KG1 (cell line): ENCODE measurements around the gene ERI3.

ENCODE experiments used
- DNase-seq: peaks from one replicate; lab custom pipeline; 2025; lab: John Stamatoyannopoulos, UW

ERI3 gene

GRCh38 chr1:44262414-44262813 is 92.6 kb downstream of the ERI3 start:
- no peak for DNase-seq

GRCh38 chr1:44261962-44262361 is 93.1 kb downstream of the ERI3 start:
- no peak for DNase-seq

DNA sequence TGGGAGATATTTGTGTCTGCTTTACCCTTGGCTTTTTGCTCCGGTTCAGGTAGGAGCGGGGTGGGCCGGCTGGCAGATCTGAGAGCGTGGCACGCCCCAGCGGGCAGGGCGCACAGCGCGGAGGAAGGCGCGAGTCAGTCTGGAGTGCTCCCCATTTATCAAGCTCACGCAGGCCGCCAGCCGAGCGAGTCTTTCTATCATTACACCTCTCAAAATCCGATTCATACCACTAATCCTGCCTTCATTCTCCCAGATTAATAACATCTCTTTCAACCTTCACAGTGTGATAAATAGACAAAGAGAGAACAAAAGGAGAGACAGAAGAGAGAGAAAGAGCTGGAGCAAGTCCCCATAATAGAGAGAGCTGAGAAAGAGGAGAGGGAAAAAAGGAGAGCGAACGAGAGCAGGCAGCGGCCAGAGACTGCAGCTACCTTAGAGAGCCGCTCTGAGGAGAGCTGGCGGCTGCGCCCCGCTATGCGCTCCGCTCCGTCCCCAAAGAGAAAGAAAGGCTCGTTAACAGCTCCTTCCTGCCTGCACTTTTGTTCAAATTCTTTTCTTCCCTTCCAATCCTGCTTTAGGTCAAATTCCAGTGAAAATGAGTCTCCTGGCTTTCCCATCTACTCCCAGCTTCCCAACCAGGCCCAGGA is 93.8 kb downstream of the ERI3 start:
- no peak for DNase-seq

DNA sequence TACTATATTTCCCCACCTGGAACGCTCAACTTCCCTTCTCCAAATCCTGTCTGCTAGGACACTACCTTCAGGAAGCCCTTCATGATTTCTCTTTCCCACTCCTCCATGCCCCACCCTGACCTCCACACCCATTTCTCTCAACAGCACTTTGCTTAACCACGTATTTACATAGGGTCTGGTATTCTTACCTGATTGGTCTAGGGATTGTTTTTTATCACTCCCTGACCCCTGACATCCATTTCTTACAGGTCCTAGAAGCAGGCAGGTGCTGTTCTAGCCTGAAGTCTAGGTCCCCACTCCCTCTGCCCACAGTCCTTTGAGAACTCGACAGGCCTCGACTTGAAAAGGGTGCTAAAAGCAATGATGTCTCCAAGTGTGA is 94.3 kb downstream of the ERI3 start:
- no peak for DNase-seq

DNA sequence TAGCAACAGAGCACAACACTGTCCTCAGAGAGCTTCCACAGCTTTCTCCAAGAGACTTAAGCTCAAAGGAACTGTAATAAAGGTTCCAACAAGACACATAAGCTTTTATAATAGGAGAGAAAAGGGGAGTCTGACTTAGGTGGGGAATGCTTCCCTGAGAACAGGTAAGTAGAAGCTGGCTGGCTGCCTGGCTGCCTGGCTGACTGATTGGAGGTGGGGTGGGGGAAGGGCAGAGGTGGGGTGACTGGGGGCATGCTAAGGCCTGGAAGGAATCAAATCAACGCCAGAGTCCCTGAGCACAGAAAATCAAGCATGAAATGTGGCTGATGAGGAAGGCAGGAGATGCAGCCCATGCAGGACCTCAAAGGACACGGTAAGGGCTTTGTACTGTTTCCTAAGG is 96.0 kb downstream of the ERI3 start:
- no peak for DNase-seq

DNA sequence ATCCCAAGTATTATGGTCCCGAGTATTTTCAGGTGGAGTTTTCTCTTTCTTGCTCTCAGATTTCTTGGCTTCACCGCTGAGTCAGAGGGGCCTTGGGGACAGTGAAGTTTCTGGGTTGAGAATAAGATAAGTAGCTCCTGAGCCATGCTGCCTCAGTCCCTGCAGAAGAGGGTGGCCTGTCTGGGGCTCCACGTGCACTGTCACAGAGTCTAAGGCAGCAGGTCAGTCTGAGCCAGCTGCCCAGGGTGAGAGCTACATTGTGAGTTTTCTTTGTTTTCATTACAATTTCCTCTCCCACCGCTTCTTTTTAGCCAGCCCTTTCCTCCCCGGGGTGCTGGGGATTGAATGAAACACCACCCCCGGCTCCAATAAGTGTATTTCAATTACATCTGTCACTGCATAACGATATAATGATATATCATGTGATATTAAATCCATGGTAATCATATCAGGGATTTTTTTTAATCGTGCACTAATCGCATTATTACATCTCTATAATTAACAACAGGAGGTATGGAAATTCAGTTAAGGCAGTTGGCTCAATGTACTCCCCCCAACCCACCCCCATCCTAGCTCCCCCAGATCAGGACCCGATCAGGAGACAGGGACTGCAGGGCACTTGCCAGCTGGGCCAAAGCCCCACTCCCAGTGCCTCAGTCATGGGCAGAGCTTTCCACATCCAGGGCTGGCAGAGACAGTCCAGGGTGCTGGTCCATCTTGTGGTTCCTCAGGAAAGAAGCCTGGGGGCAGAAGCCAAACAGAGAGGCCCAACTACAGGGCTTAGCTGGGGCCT is 98.1 kb downstream of the ERI3 start:
- no peak for DNase-seq

DNA sequence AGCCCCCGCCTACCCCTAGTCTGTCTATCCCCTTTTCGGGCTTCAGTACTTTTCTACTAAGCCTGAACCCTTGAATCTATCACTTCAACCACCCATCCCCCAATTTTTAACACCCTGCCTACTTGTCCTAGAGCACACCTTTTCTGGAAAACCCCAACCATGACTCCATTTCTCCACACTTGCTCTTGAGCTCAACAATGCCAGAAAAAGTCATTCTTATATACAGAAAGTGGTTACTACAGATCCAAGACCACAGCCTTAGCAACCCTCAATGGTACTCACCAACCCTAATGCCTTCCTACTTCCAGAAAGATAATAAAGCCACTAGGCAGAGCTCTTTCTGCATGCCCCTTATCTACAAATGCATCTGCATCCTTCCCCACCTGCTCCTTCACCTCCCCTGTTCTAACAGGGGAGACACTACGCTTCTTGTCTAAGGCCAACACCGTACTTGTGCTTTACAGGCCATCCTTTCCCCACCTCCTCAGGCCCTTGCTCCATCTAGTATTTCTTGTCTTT is 100.6 kb downstream of the ERI3 start:
- DNase-seq, result no peak

DNA sequence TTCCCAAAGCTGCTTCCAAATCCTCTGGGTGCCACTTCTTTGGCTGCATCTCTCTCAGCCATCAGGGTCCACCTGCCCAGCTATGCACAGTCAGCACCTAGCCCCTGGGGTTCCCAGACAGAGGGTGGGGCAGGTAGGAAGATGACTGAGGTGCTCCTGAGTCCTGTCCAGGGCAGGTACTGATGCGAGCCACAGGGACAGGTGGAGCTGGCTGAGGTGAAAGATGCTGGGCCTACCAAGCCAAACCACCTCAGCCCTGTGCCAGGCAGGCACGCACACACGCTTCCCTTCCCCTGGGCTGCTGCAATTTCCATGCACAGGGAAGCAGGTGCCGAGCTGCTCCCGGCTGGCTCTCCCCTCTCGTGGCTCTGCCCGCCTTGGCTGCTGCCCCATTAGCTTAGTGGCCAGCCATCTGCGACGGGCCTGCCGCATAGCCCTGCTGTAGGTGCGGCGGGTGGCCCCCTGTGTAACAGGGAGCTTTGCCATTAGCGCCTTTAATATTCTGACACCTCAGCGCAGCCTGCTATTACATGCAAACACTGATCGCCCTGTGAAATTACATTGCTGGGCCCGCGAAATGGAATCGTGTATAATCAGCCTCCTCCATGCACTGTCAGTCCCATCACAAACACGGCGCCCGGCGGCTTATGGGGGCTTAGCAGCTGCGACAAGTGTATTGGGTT is 102.9 kb downstream of the ERI3 start:
- DNase-seq, result no peak

GRCh38 chr1:44251486-44251885 is 103.6 kb downstream of the ERI3 start:
- DNase-seq, result no peak

DNA sequence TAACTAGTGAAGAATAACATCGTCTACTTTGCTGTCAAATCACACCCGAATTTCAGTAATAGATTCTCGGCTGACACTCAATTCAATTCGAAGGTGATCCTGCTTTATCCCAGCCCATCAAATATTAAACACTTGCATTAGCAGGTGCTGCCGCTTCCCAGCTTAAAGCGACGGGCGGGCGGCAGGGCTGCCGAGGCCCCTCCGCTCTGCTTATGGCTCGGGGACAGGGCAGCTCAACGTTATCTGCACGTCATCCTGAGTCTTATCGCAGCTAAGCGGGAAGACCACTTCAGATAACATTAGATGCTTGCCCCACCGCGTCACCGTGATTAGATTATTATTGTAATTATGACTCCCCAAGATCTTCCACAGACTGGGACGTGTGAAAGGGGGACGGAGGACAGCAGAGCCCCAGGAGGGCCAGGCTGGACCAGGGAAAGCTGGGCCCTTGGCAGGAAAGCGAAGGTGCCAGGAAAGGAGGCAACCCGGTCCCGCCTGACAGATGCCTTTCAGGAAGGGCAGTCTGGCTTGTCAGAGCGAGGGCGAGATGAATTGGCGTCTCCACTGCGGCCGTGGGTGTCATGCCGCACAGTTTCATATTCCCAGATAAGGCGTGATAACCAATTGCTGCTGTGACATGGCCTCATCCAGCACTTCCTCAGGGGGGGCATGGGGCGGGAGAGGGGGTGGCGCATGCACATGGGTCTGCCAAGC is 104.8 kb downstream of the ERI3 start:
- DNase-seq, result no peak

GRCh38 chr1:44249543-44249942 is 105.5 kb downstream of the ERI3 start:
- no peak for DNase-seq

DNA sequence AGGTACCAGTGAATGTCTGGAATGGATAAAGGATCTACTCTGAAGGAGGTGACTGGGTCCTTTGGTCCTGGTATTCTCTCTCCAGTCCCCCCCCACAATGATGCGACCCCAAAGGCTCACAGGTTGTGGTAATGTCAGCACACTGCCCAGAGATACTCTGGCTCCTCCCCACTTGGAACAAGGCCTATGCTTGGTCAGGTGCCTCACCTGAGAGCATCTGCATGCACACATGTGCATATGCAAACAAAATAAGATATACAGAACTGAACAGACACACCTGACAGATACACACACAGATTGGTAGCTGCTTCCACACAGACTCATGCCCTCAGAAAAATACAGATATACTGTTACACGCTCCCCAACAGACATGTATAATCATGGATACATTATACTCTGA is 108.3 kb downstream of the ERI3 start:
- DNase-seq, result no peak

- no peak for DNase-seq
These were observed 110.1 kb downstream of the ERI3 start for GRCh38 chr1:44244986-44245385.

GRCh38 chr1:44243782-44244495 is 111.1 kb downstream of the ERI3 start:
- no peak for DNase-seq

DNA sequence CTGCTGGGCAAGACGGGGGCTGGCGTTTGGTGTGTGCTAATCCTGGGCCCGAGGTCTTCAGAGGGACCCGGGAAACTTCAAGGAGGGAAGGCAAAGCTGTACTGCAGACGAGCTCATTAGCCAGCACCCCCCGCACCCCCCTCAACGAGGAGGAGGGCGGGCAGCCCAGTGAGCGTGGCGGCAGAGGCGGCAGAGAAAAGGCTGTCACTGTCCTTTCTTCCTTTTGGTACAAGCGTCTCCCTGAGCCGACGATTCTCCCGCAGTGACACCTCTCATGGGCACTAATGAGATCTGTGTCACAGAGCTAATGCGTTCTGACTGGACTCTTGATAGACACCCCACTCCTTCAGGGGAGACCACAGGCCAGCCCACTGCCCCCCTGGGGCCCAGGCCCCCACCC is 112.3 kb downstream of the ERI3 start:
- DNase-seq, result no peak

DNA sequence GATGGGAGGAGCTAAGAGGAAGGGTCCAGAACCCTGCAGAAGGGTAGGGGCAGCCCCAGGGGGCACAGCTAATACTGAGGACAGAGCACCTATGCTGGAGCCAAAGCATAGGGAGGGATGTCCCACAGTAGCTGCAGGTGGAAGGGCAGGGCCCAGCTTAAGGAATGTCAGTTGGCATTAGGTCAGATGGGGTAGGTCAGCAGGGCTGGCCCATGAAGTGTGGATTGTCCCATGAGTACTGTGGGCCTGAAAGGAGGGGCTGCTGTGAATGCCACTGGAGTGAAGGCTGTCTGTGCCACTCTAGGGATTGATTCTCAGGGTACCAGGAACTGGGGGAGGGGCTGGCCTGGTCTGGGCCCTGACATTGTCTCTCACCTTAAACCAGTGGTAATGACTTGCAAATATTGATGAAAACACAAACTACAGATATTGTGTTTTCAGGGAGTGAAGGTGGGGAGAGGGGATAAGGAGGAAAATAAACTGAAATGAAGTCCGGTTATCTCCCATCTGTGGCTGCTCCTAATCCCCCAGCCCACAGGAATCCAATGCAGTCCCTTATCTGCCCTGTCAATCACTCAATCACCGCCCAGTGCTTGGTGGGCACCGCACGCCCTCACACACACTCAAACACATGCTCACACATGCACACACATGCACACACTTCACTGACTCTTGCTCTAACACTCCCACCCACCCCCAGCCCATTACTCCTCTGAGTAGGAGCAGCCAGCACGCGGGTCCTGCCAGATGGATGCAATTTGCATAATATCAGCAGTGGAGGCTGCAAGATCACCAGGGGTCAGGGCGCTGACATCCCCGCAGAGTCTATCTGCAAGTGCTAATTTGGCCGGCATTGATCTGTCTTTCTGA is 114.0 kb downstream of the ERI3 start:
- no peak for DNase-seq

DNA sequence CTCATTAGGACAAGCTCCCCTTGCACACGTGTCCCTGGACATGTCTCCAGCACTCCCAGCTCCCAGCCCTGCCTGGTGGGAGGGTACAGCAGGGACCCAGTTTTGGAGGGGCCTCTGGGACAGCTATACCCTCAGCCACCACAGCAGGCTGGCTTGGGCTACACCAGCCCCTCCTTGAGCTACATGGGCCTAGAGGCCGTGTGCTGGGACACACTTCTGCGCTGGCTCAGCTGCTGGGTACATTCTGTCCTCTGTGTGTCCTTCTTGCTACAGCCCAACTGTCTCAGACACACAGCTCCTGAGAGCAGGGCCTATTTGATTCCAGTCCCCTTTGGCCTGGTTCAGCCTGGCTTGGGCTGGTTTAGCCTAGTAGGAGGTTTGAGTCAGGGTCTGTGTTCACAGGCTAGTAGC is 115.1 kb downstream of the ERI3 start:
- no peak for DNase-seq

GRCh38 chr1:44239331-44239960 is 115.6 kb downstream of the ERI3 start:
- DNase-seq, result no peak

DNA sequence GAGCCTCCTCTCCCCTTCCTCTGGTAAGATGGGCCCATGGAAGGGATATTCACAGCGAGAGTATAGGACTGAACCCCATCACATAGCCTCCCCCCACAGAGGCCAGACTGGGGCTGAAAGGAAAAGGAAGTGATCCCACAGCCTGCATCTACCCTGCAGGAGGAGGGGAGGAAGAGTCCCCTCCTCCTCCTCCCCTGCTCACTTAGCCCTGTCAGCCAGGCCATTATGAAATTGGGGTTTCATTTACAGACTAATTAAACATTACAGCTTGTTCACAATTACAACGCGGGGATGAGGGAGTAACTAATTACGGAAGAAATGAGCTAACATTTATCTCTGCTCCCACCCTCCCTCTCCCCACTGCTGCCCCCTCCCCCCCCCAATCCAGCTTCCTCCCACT is 116.4 kb downstream of the ERI3 start:
- DNase-seq, result no peak
